GM21723 (cell line): ENCODE measurements around the gene TGM4.
"Not testable (repeated sequence)": the region's sequence is repeated elsewhere in the genome, so short reads cannot be mapped to it uniquely, and the experiment has no call there.

ENCODE experiments used
- ATAC-seq: cut with Tn5 transposase; IDR thresholded peaks from one replicate; pipeline ENCODE4 v1.9.1; 2021; ENCODE audit warnings: mild to moderate bottlenecking, moderate library complexity; ENCODE audit not compliant: unreplicated experiment

The TGM4 gene

GRCh38 chr3:44949770-44950169 lies 75.4 kb downstream of the TGM4 start:
- not testable (repeated sequence) for ATAC-seq

GRCh38 chr3:44950275-44950734 lies 75.9 kb downstream of the TGM4 start:
- no peak for ATAC-seq

- ATAC-seq, result no peak
Observed at GRCh38 chr3:44952689-44953088, 78.3 kb downstream of the TGM4 start.

- ATAC-seq, result no peak
Observed at GRCh38 chr3:44954304-44954703, 79.9 kb downstream of the TGM4 start.

GRCh38 chr3:44954962-44955361 lies 80.6 kb downstream of the TGM4 start:
- ATAC-seq, result peak; percentile 81

GRCh38 chr3:44955917-44956316 lies 81.5 kb downstream of the TGM4 start:
- no peak for ATAC-seq

GRCh38 chr3:44957986-44958385 lies 83.6 kb downstream of the TGM4 start:
- ATAC-seq, result no peak

- ATAC-seq, result no peak
Observed at GRCh38 chr3:44958386-44958785, 84.0 kb downstream of the TGM4 start.

- no peak for ATAC-seq
Observed at GRCh38 chr3:44960387-44961026, 86.1 kb downstream of the TGM4 start.

- no peak for ATAC-seq
Observed at GRCh38 chr3:44961888-44962287, 87.5 kb downstream of the TGM4 start.

- ATAC-seq, result no peak
Observed at GRCh38 chr3:44962621-44963393, 88.4 kb downstream of the TGM4 start.

- ATAC-seq, result no peak
Observed at GRCh38 chr3:44963571-44964325, 89.3 kb downstream of the TGM4 start.
